Vagina (tissue), 2 donors: ENCODE measurements around the gene ADGRB2. TPM values are rescaled to one million over a fixed set of nuclear protein-coding genes. Genes with fewer than 3 reads are reported as not detected.
A peak's percentile ranks its signal among the peaks of the same experiment; 100 is the strongest.

Source experiments
- DNase-seq, 2 donors: peaks; one replicate each; pipeline ENCODE4 v3.0.0-alpha.2; 2017; ENCODE audit errors: extremely low spot score in 2 of 2
- H3K27ac ChIP-seq: fragments of 200-600 bp; sonication (generic); one replicate; pipeline ENCODE4 v1.5.1; 2019
- H3K27me3 ChIP-seq: fragments of 200-600 bp; sonication (generic); one replicate; pipeline ENCODE4 v1.5.1; 2019
- H3K36me3 ChIP-seq, 2 donors: fragments of 200-600 bp; sonication (generic); one replicate each; pipeline ENCODE4 v1.5.1; 2017 to 2019
- H3K4me1 ChIP-seq: fragments of 200-600 bp; sonication (generic); one replicate; pipeline ENCODE4 v1.5.1; 2019
- H3K4me3 ChIP-seq, 2 donors: fragments of 200-600 bp; sonication (generic); 1 replicate in 1 of 2; 2 replicates in 1 of 2; pipeline ENCODE4 v1.5.1; 2016 to 2019
- H3K9me3 ChIP-seq: fragments of 200-600 bp; sonication (generic); one replicate; pipeline ENCODE4 v1.5.1; 2019
- CTCF ChIP-seq, 3 experiments: fragments of 450-650 bp in 2 of 3; fragments of 200-600 bp in 1 of 3; sonication (generic) in 1 of 3; IDR thresholded peaks; one replicate each; pipeline ENCODE4 v1.5.1; 2017 to 2019; ENCODE audit warnings: antibody characterized with exemption in 3 of 3, mild to moderate bottlenecking in 2 of 3, moderate library complexity in 2 of 3
- POLR2A ChIP-seq, 2 donors: fragments of 450-650 bp; IDR thresholded peaks; one replicate each; pipeline ENCODE4 v1.6.1; 2017; ENCODE audit warnings: antibody characterized with exemption in 2 of 2, mild to moderate bottlenecking in 2 of 2, moderate library complexity in 2 of 2
- POLR2AphosphoS5 ChIP-seq, 2 donors: sonication (generic); formaldehyde crosslinking; IDR thresholded peaks; one replicate each; pipeline ENCODE4 v1.9.0; 2017; ENCODE audit warnings: antibody characterized with exemption in 2 of 2, mild to moderate bottlenecking in 2 of 2, low read depth in 1 of 2; ENCODE audit not compliant: insufficient read depth in 1 of 2
- intact Hi-C: fragments of 100-400 bp; cut with DNase I; formaldehyde crosslinking; loops from one replicate; pipeline ENCODE4 v1.15.1; 2023
- total RNA-seq: library from RNA; depleted of rRNA; stranded (reverse); fragments of >200 nt; gene quantifications from one replicate; pipeline ENCODE4 v1.2.3, GENCODE V29; 2016

Gene ADGRB2
- total RNA-seq, 1 donor from 2014 or later: 3.9 TPM

DNA sequence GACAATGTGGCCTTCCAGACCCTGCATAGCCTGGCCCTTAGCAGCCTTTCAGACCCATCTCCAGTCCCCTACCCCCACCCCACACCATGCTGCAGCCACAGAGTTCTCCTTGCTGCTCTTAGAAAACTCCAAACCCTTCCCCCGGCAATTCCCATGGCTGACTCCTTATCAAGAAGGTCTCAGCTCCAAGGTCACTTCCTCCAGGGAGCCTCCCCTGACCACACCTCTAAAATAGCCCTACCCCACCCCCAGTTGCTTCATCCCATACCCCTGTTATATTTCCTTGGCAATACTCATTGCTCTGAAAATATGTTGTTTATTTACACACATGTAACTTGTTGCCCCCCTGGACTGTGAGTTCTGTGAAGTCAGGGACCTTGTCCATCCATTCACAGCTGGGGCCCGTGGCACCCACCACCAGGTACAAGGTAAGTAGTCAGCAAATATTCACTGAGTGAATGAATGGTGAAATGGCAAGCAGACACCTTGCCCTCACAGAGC lies 4.3 kb upstream of the ADGRB2 start:
- H3K9me3 ChIP-seq: no peaks in the 10 kb centered on the region
- no peak for DNase-seq
- no peak overlapping the region for H3K27ac ChIP-seq
- peaks cover 3% of the 10 kb centered on the region for H3K27me3 ChIP-seq
- intact Hi-C loops: no loop called here
- TF ChIP-seq CTCF (IDR thresholded peaks at IDR 0.05): no peak
- TF ChIP-seq POLR2A (IDR thresholded peaks at IDR 0.05): no peak
- no peak for TF ChIP-seq POLR2AphosphoS5 (IDR thresholded peaks at IDR 0.05; ENCODE audit: insufficient read depth in 1 of 2, low read depth in 1 of 2)
- H3K4me1 ChIP-seq: peaks cover 27% of the 10 kb centered on the region
- no peak overlapping the region for H3K4me3 ChIP-seq
- H3K36me3 ChIP-seq: no peaks in the 10 kb centered on the region

DNA sequence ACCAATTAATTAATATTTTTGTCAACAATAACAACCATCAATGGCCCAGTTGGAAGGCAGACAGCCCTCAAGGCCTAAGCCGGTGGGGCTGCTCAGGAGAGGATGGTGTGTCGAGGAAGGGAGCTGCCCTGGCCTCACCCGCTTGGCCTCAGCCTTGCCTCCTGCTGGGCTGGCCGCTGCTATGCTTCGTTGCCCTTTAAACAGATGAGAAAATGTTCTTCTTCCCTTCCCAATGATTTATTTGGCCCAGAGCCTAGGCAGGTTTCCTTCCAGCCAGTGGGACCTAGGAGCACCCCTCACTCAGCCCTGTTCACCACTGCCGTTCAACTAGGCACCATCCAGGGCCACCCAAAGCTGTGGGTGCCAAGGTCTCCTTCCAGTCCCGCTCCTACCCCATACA lies 3.1 kb upstream of the ADGRB2 start:
- intact Hi-C loops: no loop called here
- Histone ChIP-seq H3K9me3 (no peaks in the 10 kb centered on the region), H3K4me1 (peaks cover 31% of the 10 kb centered on the region), H3K27ac (no peak overlapping the region), H3K4me3 (no peak overlapping the region), H3K36me3 (no peaks in the 10 kb centered on the region), H3K27me3 (no peaks in the 10 kb centered on the region)
- DNase-seq: no peak
- no peak for TF ChIP-seq POLR2A (IDR thresholded peaks at IDR 0.05)
- TF ChIP-seq CTCF (IDR thresholded peaks at IDR 0.05): no peak
- TF ChIP-seq POLR2AphosphoS5 (IDR thresholded peaks at IDR 0.05; ENCODE audit: insufficient read depth in 1 of 2, low read depth in 1 of 2): no peak

DNA sequence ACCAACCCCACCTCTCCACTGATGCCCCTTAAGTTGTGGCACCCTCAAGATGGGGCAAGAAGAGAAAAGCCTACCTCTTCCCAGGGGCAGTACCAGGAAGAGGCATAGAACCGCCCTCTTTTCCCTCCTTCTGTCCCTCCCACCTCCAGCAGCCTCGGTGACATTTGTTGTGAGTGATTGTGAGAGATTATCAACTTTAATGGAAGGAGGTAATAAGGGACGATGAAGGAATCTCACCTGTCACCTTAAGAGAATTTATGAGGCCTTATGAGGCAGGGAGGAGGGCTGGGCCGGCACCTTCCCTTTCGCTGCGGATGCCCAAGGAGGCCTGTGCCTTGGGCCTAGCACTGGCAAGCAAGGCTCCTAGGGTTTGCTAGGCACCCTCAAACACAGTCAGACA lies 1.4 kb upstream of the ADGRB2 start:
- H3K27ac ChIP-seq: no peak overlapping the region
- peaks cover 39% of the 10 kb centered on the region for H3K4me1 ChIP-seq
- H3K4me3 ChIP-seq: no peak overlapping the region
- DNase-seq: no peak
- H3K36me3 ChIP-seq: no peaks in the 10 kb centered on the region
- TF ChIP-seq POLR2AphosphoS5 (IDR thresholded peaks at IDR 0.05; ENCODE audit: insufficient read depth in 1 of 2, low read depth in 1 of 2) (no peak), POLR2A (IDR thresholded peaks at IDR 0.05) (no peak), CTCF (IDR thresholded peaks at IDR 0.05) (no peak)
- no peaks in the 10 kb centered on the region for H3K9me3 ChIP-seq
- intact Hi-C loops: loop anchor here (1.0 kb wide), 1 partner anchor 201 kb away; no protein-coding TSS in a partner anchor
- H3K27me3 ChIP-seq: no peaks in the 10 kb centered on the region

GRCh38 chr1:31765041-31765467 lies 914 bp upstream of the ADGRB2 start:
- no peaks in the 10 kb centered on the region for H3K36me3 ChIP-seq
- H3K27me3 ChIP-seq: no peaks in the 10 kb centered on the region
- TF ChIP-seq POLR2AphosphoS5 (IDR thresholded peaks at IDR 0.05; ENCODE audit: insufficient read depth in 1 of 2, low read depth in 1 of 2): no peak
- no peak for TF ChIP-seq POLR2A (IDR thresholded peaks at IDR 0.05)
- no peak for TF ChIP-seq CTCF (IDR thresholded peaks at IDR 0.05)
- H3K4me1 ChIP-seq: peaks cover 44% of the 10 kb centered on the region
- no peaks in the 10 kb centered on the region for H3K9me3 ChIP-seq
- intact Hi-C loops: loop anchor here (1.0 kb wide), 1 partner anchor 201 kb away; no protein-coding TSS in a partner anchor
- no peak overlapping the region for H3K27ac ChIP-seq
- H3K4me3 ChIP-seq: no peak overlapping the region
- no peak for DNase-seq

DNA sequence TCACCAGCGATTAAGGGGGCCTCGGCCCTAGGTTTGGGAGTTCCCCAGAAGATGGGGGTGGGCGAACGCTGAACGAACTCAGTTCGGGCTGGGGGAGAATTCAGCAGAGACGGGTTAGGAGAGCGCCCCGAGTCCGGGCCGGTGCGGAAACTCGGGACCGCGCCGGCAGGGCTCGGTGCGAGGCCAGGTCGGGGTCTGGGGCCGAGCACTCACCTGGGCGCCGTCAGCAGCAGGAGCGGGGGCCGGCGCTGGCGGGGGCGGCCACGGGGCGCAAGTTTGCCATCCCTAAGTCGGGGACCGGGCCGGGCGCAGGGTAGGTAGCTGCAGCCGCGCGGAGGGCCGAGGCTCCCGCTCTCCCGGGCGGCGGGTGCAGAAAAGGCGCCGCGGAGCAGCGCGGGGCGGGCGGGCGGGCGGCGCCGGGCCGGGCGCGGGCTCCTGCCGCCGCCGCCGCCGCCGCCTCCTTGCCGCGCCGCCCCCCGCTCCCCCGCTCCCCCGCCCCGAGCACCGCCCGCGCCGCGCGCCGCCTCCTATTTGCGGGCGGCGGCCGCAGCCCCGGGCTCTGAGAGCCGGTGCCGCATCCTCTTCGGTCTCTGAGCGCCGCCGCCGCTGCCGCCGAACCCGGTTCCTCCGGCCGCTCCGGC lies 349 bp downstream of the ADGRB2 start:
- H3K9me3 ChIP-seq: no peaks in the 10 kb centered on the region
- no peaks in the 10 kb centered on the region for H3K36me3 ChIP-seq
- TF ChIP-seq CTCF (IDR thresholded peaks at IDR 0.05) (no peak), POLR2A (IDR thresholded peaks at IDR 0.05) (no peak), POLR2AphosphoS5 (IDR thresholded peaks at IDR 0.05; ENCODE audit: insufficient read depth in 1 of 2, low read depth in 1 of 2) (no peak)
- H3K4me1 ChIP-seq: peaks cover 48% of the 10 kb centered on the region
- intact Hi-C loops: no loop called here
- peak overlapping the region; percentile 50 to 65 for H3K4me3 ChIP-seq
- H3K27ac ChIP-seq: no peak overlapping the region
- no peak for DNase-seq
- no peaks in the 10 kb centered on the region for H3K27me3 ChIP-seq
